Spleen (tissue), 3 donors: Measurements from ENCODE around the gene TBC1D10A.
A peak's percentile ranks its signal among the peaks of the same experiment; 100 is the strongest.

Source experiments
- POLR2A ChIP-seq, 3 donors: fragments of 450-650 bp; IDR thresholded peaks; one replicate each; pipeline ENCODE4 v1.5.1; 2017; ENCODE audit warnings: antibody characterized with exemption in 3 of 3, mild to moderate bottlenecking in 1 of 3
- POLR2AphosphoS5 ChIP-seq, 3 donors: sonication (generic); formaldehyde crosslinking; IDR thresholded peaks; one replicate each; pipeline ENCODE4 v1.5.1; 2017; ENCODE audit warnings: antibody characterized with exemption in 3 of 3

- no peak for TF ChIP-seq POLR2A (IDR thresholded peaks at IDR 0.05)
- peak in 1 of 3 donors; percentile 34 for TF ChIP-seq POLR2AphosphoS5 (IDR thresholded peaks at IDR 0.05)
Observed at GRCh38 chr22:30372915-30373314, 46.2 kb upstream of the TBC1D10A start.
